Measurements from ENCODE around the gene EPB41L1.

Gene EPB41L1

DNA sequence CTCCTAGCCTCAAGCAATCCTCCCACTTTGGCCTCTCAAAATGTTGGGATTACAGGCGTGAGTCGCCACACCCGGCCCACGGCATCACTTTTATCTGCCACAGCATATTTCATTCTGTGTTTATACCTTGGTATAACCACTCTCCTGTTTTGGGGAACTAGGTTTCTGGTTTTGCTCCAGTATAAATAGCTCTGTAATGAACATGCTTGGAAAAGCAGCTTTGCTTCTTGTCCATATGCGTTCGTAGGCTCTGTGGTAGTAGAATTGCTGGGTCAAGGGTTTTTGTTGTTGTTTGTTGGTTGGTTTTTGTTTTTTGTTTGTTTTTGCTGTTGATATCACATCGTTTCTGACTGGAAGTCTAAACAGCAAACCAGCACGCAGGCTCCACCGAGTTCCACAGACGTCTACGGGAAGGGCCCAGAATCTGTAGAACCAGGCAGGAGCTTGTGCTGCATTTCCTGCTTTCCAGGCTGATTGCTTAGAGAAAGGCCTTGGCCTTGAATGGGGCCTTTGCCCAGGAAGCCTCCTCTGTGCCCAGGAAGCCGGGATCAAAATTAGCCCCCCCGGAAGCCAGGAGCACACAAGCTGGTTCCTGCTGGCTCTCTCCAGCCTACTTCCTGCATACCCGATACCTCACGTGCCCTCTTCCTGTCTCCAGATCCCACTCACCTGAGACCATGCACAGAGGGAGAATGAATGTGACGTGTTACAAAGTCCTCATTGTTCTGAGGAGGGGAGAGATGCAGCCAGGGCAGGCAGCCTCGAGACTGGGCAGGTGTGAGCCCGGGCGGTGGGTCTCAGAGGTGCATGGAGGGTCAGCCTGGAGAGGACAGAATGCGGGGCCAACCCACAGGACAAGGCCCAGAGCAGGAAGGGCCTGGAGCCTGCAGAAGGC is 116.5 kb downstream of the EPB41L1 start:
- no peaks in the 10 kb centered on the region for H3K9me3 Mint-ChIP-seq
- H3K27ac Mint-ChIP-seq: peak overlapping the region in 1 of 3 experiments; percentile 16
- peaks cover 27% of the 10 kb centered on the region for H3K4me1 Mint-ChIP-seq
- H3K4me3 Mint-ChIP-seq: no peak overlapping the region
- TF ChIP-seq, protein P1, sequence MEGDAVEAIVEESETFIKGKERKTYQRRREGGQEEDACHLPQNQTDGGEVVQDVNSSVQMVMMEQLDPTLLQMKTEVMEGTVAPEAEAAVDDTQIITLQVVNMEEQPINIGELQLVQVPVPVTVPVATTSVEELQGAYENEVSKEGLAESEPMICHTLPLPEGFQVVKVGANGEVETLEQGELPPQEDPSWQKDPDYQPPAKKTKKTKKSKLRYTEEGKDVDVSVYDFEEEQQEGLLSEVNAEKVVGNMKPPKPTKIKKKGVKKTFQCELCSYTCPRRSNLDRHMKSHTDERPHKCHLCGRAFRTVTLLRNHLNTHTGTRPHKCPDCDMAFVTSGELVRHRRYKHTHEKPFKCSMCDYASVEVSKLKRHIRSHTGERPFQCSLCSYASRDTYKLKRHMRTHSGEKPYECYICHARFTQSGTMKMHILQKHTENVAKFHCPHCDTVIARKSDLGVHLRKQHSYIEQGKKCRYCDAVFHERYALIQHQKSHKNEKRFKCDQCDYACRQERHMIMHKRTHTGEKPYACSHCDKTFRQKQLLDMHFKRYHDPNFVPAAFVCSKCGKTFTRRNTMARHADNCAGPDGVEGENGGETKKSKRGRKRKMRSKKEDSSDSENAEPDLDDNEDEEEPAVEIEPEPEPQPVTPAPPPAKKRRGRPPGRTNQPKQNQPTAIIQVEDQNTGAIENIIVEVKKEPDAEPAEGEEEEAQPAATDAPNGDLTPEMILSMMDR (IDR thresholded peaks at IDR 0.05; ENCODE audit: unreplicated experiment in 3 of 3): no peak
- no peaks in the 10 kb centered on the region for H3K36me3 Mint-ChIP-seq (ENCODE audit: low read depth)
- H3K27me3 Mint-ChIP-seq (ENCODE audit: low read depth): peaks cover 5% of the 10 kb centered on the region

DNA sequence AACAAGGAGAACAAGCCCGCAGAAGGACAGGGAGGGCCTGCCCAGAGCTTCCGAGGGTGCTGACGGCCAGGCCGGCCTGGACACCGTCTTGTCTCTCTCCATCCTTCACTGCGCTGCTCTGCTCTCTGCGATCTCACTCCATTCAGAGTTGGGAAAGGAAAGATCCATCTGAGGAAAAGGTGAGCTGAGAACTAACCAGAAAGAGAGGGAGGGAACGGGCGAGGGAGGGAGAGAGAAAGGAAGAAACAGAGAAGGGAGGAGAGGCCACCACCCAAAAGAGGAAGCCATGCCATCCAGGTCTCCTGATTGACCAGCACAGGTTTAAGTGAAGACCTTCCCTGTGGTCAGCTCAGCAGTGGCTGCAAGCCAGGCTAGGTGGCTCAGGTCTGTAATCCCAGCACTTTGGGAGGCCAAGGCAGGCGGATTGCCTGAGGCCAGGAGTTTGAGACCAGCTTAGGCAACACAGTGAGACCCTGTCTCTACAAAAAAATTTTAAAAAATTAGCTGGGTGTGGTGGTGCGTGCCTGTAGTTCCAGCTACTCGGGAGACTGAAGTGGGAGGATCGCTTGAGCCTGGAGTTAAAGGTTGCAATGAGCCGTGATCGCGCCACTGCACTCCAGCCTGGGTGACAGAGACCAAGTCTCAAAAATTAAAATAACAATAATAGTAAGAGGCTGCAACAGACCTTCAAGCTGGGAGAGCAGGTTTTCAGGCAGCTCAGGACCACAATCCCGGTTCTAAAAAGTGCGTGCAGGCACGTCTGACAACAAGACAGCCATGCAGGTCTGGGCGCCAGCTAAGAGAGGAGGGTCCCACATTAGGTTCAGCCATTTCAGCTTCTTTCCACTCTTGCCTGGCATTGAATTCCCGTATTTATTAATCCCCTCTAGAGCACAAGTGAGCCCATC is 117.4 kb downstream of the EPB41L1 start:
- TF ChIP-seq, protein P1 (IDR thresholded peaks at IDR 0.05; ENCODE audit: unreplicated experiment in 3 of 3): no peak
- H3K27me3 Mint-ChIP-seq (ENCODE audit: low read depth): peaks cover 5% of the 10 kb centered on the region
- no peaks in the 10 kb centered on the region for H3K9me3 Mint-ChIP-seq
- H3K4me3 Mint-ChIP-seq: no peak overlapping the region
- peaks cover 27% of the 10 kb centered on the region for H3K4me1 Mint-ChIP-seq
- H3K36me3 Mint-ChIP-seq (ENCODE audit: low read depth): no peaks in the 10 kb centered on the region
- no peak overlapping the region for H3K27ac Mint-ChIP-seq

DNA sequence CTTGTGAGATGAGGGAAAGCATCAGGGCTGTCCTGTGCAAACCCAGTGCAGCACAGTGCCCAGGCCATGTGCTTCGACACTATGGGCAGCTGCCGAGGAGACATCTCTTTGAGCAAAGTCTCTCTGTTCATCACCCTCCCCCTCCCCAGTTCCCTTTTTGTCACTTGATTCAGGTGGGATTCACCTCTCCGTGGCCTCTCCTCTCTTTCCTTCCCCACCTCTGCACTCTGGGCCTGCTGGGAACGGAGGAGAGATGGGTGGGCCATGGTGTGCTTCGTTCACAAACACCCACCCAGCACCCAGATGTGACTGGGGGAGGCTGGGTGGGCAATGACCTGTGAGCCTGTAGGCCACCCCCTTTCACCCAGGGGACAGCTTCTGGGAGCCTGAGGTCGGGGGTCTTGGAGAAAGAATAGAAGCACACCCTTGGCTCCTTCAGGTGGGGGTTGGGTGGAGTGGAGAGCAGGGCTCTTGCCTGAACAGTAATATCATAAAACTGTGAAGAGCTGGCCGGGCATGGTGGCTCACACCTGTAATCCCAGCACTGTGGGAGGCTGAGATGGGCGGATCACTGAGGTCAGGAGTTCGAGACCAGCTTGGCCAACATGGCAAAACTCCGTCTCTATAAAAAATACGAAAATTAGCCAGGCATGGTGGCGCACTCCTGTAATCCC is 118.1 kb downstream of the EPB41L1 start:
- TF ChIP-seq, protein P1 (IDR thresholded peaks at IDR 0.05; ENCODE audit: unreplicated experiment in 3 of 3): no peak
- no peak overlapping the region for H3K4me3 Mint-ChIP-seq
- no peaks in the 10 kb centered on the region for H3K36me3 Mint-ChIP-seq (ENCODE audit: low read depth)
- H3K4me1 Mint-ChIP-seq: peaks cover 23% of the 10 kb centered on the region
- peaks cover 10% of the 10 kb centered on the region for H3K27me3 Mint-ChIP-seq (ENCODE audit: low read depth)
- no peak overlapping the region for H3K27ac Mint-ChIP-seq
- H3K9me3 Mint-ChIP-seq: no peaks in the 10 kb centered on the region

DNA sequence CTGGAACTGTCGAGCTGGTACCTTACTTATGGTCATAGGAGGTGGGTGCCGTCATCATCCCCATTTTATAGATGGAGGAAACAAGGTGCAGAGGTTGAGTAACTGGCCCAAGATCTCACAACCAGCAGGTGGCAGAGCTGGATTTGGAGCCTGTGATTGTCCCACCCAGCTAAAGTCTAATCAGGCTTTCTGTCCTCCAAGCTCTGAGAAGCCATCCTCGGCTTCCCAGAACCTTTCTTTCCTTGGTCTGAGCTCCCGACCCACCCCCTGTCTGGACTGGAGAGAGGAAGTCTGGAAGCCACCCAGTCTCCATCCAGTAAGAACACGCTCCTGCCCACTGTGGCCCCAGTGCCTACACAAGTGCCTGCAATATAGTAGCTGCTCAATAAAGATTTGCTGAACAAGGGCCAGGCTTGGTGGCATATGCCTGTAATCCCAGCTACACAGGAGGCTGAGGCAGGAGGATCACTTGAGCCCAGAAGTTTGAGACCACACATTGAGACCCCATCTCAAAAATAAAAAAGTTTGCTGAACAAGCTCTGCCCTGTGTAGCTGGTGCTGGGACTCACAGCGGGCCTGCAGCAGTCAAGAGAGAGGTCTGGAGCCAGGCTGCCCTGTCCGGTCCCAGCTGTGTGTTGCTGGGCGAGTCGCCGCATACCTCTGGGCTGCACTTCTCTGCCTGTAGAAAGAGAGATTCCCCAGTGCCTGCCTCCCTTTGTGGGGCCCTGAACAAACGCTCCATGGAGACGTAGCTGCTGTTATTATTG is 119.1 kb downstream of the EPB41L1 start:
- Mint-ChIP-seq H3K27me3 (ENCODE audit: low read depth) (peaks cover 15% of the 10 kb centered on the region), H3K27ac (no peak overlapping the region), H3K36me3 (ENCODE audit: low read depth) (no peaks in the 10 kb centered on the region), H3K4me1 (peaks cover 14% of the 10 kb centered on the region), H3K9me3 (no peaks in the 10 kb centered on the region), H3K4me3 (no peak overlapping the region)
- TF ChIP-seq, protein P1 (IDR thresholded peaks at IDR 0.05; ENCODE audit: unreplicated experiment in 3 of 3): no peak

DNA sequence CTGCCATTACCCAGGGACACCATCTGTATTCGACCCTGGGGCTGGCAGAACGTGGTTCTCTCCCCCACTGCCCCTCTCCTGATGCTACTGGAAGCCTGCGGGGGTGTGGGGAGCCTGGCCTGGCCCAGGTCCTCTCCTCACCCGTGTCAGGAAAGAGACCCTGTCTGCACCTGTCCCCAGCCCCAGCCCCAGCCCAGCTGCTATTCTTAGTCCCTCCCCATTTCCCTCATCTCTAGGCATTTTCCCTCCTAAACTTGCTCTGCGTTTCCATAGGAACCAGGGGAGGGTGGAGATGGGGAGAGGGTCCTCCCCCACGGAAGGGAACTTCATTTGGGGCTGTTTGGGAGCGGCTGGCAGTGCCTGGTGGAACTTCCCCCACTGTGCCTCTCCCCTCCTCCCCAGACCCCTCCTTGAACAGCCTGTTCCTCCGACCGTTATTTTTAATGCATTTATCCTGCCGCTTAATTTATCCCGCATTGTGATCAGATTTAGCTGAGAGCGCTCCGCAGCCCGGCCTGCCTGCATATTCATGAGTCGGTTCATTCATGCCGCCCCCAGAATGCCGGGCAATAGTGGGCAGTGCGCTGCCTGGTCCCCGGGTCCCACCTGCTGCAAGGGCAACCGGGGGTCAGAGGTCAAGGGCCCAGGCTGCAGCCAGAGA is 119.8 kb downstream of the EPB41L1 start:
- H3K27ac Mint-ChIP-seq: no peak overlapping the region
- H3K27me3 Mint-ChIP-seq (ENCODE audit: low read depth): peaks cover 15% of the 10 kb centered on the region
- TF ChIP-seq, protein P1 (IDR thresholded peaks at IDR 0.05; ENCODE audit: unreplicated experiment in 3 of 3): no peak
- H3K4me1 Mint-ChIP-seq: peaks cover 11% of the 10 kb centered on the region
- H3K9me3 Mint-ChIP-seq: no peaks in the 10 kb centered on the region
- peak overlapping the region in 1 of 3 experiments; percentile 23 for H3K4me3 Mint-ChIP-seq
- H3K36me3 Mint-ChIP-seq (ENCODE audit: low read depth): no peaks in the 10 kb centered on the region

Data from nephron (organoid).